ENCODE results near the gene LPO. TPM values are rescaled to one million over a fixed set of nuclear protein-coding genes. Genes with fewer than 3 reads are reported as not detected.

LPO gene
- total RNA-seq, 2 experiments from 2014 or later, result not detected

DNA sequence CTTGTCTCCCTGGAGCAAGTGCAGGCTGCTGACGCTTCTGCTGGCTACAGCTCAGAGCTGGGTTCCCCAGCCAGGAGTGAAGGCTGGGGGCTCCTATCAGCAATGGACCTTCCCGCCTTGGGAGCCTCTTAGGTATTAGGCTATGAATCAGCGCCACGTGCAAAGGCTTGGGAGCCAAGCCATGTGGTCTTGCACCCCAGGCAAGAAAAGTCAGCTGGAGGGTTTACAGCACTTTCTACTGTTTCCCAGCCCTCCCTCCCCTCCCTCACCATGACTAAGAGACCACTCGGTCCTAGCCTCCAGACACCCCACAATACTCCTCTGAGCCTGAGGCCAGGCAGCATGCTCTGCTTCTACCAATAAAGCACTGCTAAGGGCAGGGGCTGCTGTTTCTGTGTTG is 33.6 kb upstream of the LPO start:
- POLR2A ChIA-PET, result no interaction called here
- Mint-ChIP-seq H3K27ac (no peak overlapping the region), H3K4me1 (ENCODE audit: low read depth) (no peaks in the 10 kb centered on the region), H3K36me3 (ENCODE audit: low read depth) (peaks cover 4% of the 10 kb centered on the region), H3K4me3 (no peak overlapping the region), H3K9me3 (no peaks in the 10 kb centered on the region), H3K27me3 (no peaks in the 10 kb centered on the region)
- intact Hi-C loops (cut with micrococcal nuclease), result no loop called here
- DNase-seq, result no peak
- CTCF ChIA-PET, result interaction anchor here (1.6 to 1.7 kb wide), 2 partner anchors 11 to 100 kb away, joined by 3 to 6 read pairs; no protein-coding TSS in a partner anchor
- no peak for ATAC-seq
- TF ChIP-seq, protein P1, sequence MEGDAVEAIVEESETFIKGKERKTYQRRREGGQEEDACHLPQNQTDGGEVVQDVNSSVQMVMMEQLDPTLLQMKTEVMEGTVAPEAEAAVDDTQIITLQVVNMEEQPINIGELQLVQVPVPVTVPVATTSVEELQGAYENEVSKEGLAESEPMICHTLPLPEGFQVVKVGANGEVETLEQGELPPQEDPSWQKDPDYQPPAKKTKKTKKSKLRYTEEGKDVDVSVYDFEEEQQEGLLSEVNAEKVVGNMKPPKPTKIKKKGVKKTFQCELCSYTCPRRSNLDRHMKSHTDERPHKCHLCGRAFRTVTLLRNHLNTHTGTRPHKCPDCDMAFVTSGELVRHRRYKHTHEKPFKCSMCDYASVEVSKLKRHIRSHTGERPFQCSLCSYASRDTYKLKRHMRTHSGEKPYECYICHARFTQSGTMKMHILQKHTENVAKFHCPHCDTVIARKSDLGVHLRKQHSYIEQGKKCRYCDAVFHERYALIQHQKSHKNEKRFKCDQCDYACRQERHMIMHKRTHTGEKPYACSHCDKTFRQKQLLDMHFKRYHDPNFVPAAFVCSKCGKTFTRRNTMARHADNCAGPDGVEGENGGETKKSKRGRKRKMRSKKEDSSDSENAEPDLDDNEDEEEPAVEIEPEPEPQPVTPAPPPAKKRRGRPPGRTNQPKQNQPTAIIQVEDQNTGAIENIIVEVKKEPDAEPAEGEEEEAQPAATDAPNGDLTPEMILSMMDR (IDR thresholded peaks at IDR 0.05), result no peak

DNA sequence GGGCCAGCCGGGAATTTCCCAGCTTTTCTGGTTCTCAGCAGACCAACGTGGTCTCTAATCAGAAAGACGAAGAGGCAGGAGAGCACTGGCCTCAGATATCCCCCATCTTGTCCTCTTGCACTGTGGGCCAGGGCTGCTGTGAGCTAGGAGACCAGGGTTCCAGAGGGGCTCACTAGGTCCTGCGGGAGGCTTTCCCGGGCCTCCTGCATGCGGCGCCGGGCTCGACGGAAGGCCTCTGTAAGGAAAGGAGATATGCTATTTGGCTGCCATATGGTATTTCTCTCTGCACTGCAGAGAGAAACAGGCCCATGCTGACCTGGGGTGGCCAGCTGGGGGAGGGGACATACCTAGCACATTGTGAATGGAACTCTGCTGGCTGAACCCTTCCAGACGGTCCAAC is 32.4 kb upstream of the LPO start:
- ChIA-PET POLR2A (interaction anchor here (0.7 to 1.1 kb wide), 3 partner anchors 14 to 16 kb away, joined by 3 to 4 read pairs (median 3); no protein-coding TSS in a partner anchor), CTCF (interaction anchor here (1.3 to 1.7 kb wide), 2 partner anchors 44 to 99 kb away, joined by 3 read pairs; no protein-coding TSS in a partner anchor)
- no peak overlapping the region for H3K27ac Mint-ChIP-seq
- H3K36me3 Mint-ChIP-seq (ENCODE audit: low read depth), result peaks cover 8% of the 10 kb centered on the region
- H3K4me3 Mint-ChIP-seq, result no peak overlapping the region
- no peak for ATAC-seq
- no peak for DNase-seq
- H3K4me1 Mint-ChIP-seq (ENCODE audit: low read depth), result no peaks in the 10 kb centered on the region
- H3K27me3 Mint-ChIP-seq, result no peaks in the 10 kb centered on the region
- intact Hi-C loops (cut with micrococcal nuclease), result no loop called here
- no peaks in the 10 kb centered on the region for H3K9me3 Mint-ChIP-seq
- TF ChIP-seq, protein P1 (IDR thresholded peaks at IDR 0.05), result no peak

DNA sequence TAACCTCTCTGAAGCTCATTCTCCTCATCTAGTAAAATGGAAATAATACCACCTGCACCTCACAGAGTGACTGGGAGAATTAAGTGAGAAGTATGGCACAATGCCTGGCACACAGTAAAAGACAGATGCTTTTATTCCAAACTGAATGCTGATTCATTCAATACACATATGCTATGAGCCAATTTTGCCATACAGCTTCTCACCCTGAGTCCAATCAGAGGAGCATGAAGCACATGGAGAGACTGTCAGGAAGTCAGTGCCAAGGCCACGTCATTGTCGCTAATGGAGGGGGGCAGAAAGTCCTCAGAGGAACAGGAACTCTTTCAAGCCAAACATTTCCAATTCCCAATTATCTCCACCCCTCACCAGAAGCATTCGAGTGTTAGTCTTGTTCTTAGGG is 30.9 kb upstream of the LPO start:
- Mint-ChIP-seq H3K4me1 (ENCODE audit: low read depth) (no peaks in the 10 kb centered on the region), H3K4me3 (no peak overlapping the region), H3K9me3 (no peaks in the 10 kb centered on the region), H3K27me3 (no peaks in the 10 kb centered on the region), H3K27ac (no peak overlapping the region), H3K36me3 (ENCODE audit: low read depth) (peaks cover 13% of the 10 kb centered on the region)
- POLR2A ChIA-PET, result interaction anchor here (1.2 kb wide), 1 partner anchor 10 kb away, joined by 3 read pairs; no protein-coding TSS in a partner anchor
- intact Hi-C loops (cut with micrococcal nuclease), result no loop called here
- CTCF ChIA-PET, result no interaction called here
- ATAC-seq (no peak), DNase-seq (no peak)
- TF ChIP-seq, protein P1 (IDR thresholded peaks at IDR 0.05), result no peak

DNA sequence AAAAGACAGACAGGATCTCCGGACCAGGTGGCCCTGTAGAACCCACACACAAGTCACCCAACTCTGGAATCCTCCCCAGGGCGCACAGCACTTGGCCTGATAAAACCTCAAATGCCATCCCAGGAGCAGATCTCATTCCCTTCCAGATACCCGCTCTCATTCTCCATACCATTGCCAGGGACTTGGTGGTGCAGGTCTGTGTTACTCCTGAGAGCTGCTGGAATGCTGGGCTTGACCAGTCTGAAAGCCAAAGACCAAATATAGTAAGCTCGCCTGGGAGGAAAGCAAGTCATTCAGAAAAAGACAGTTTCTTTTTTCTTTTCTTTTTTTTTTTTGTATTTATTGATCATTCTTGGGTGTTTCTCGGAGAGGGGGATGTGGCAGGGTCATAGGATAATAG is 30.0 kb upstream of the LPO start:
- Mint-ChIP-seq H3K4me3 (no peak overlapping the region), H3K36me3 (ENCODE audit: low read depth) (peaks cover 13% of the 10 kb centered on the region), H3K9me3 (no peaks in the 10 kb centered on the region), H3K27me3 (no peaks in the 10 kb centered on the region), H3K27ac (no peak overlapping the region), H3K4me1 (ENCODE audit: low read depth) (no peaks in the 10 kb centered on the region)
- intact Hi-C loops (cut with micrococcal nuclease), result no loop called here
- TF ChIP-seq, protein P1 (IDR thresholded peaks at IDR 0.05), result no peak
- ChIA-PET CTCF (interaction anchor here (3.3 kb wide), 1 partner anchor 8 kb away, joined by 22 read pairs; no protein-coding TSS in a partner anchor), POLR2A (no interaction called here)
- ATAC-seq (no peak), DNase-seq (no peak)

DNA sequence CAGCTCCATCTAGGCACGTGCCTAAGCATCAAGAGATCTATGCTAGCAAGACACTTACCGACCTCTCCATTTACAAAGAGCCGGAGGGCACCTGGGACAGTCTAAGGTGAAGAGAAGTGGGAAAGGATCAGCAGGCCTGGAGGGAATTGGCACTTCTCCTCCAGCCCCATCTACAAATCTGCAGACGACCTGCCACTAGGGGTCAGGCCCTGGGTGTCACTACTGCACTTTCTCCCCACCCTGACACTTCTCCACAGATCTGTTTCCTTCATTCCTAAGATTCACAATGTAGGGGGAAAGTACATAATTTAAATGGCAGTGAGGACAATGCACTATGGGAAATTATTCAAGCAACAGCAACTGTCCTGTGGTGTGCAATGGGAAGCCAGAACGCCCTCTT is 27.5 kb upstream of the LPO start:
- POLR2A ChIA-PET, result no interaction called here
- Mint-ChIP-seq H3K27ac (no peak overlapping the region), H3K9me3 (no peaks in the 10 kb centered on the region), H3K27me3 (no peaks in the 10 kb centered on the region), H3K4me1 (ENCODE audit: low read depth) (no peaks in the 10 kb centered on the region), H3K4me3 (no peak overlapping the region), H3K36me3 (ENCODE audit: low read depth) (peaks cover 13% of the 10 kb centered on the region)
- intact Hi-C loops (cut with micrococcal nuclease), result no loop called here
- no peak for DNase-seq
- TF ChIP-seq, protein P1 (IDR thresholded peaks at IDR 0.05), result no peak
- ATAC-seq, result no peak
- CTCF ChIA-PET, result interaction anchor here (3.3 kb wide), 1 partner anchor 11 kb away, joined by 22 read pairs; no protein-coding TSS in a partner anchor
